GM11168 (cell line): ENCODE measurements around the gene AP5S1.
"Not testable (repeated sequence)": the region's sequence is repeated elsewhere in the genome, so short reads cannot be mapped to it uniquely, and the experiment has no call there.

Experiments
- in situ Hi-C: fragments of 300-500 bp; cut with MboI; formaldehyde crosslinking; loops from one replicate; pipeline ENCODE4 v1.12.0; 2022; ENCODE audit warnings: low sequenced_read_pairs; ENCODE audit not compliant: unreplicated experiment

Gene AP5S1

GRCh38 chr20:3787324-3788014, 32.9 kb upstream of the AP5S1 start:
- in situ Hi-C loops, result loop anchor here (10.0 kb wide), 1 partner anchor 67 kb away; no protein-coding TSS in a partner anchor

GRCh38 chr20:3788685-3789155, 31.6 kb upstream of the AP5S1 start:
- in situ Hi-C loops, result loop anchor here (10.0 kb wide), 1 partner anchor 66 kb away; no protein-coding TSS in a partner anchor

- in situ Hi-C loops, result loop anchor here (10.0 kb wide), 1 partner anchor 66 kb away; no protein-coding TSS in a partner anchor
These were observed 31.1 kb upstream of the AP5S1 start for GRCh38 chr20:3789201-3789600.

DNA sequence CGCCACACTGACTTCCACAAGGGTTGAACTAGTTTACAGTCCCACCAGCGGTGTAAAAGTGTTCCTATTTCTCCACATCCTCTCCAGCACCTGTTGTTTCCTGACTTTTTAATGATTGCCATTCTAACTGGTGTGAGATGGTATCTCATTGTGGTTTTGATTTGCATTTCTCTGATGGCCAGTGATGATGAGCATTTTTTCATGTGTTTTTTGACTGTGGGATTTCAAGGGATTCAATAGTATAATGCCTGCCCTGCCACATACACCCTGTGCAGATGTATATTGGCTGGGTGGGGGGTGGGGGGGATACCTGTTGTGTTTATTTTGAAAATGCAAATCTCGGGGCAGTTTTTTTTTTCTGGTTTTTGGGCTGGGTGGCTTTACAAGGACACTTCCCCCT, 26.2 kb upstream of the AP5S1 start:
- in situ Hi-C loops, result not testable (repeated sequence)

DNA sequence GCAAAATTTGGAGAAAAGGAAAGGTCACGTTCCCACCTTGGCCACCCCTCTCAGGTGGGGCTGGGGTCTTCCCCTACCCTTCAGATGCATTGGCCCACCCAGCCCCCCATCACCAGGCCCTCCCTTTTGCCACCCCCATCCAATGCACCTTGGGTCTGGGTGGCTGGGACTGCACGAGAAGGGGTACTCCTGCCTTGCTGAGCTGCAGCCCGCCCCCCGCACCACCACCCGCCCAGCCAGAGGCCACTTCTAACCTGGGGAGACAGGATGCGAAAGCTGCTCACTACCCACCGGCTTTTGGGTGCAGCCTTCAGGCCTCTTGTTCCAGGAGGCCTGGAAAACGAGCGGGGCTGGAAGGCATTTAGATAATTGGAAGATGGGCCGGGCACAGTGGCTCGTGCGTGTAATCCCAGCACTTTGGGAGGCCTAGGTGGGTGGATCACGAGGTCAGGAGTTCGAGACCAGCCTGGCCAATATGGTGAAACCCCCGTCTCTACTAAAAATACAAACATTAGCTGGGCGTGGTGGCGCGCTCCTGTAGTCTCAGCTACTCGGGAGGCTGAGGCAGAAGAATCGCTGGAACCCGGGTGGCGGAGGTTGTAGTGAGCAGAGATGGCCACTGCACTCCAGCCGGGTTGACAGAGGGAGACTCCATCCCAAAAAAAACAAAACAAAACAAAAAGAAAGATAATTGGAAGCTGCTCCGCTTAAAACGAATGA, 25.5 kb upstream of the AP5S1 start:
- in situ Hi-C loops, result no loop called here

DNA sequence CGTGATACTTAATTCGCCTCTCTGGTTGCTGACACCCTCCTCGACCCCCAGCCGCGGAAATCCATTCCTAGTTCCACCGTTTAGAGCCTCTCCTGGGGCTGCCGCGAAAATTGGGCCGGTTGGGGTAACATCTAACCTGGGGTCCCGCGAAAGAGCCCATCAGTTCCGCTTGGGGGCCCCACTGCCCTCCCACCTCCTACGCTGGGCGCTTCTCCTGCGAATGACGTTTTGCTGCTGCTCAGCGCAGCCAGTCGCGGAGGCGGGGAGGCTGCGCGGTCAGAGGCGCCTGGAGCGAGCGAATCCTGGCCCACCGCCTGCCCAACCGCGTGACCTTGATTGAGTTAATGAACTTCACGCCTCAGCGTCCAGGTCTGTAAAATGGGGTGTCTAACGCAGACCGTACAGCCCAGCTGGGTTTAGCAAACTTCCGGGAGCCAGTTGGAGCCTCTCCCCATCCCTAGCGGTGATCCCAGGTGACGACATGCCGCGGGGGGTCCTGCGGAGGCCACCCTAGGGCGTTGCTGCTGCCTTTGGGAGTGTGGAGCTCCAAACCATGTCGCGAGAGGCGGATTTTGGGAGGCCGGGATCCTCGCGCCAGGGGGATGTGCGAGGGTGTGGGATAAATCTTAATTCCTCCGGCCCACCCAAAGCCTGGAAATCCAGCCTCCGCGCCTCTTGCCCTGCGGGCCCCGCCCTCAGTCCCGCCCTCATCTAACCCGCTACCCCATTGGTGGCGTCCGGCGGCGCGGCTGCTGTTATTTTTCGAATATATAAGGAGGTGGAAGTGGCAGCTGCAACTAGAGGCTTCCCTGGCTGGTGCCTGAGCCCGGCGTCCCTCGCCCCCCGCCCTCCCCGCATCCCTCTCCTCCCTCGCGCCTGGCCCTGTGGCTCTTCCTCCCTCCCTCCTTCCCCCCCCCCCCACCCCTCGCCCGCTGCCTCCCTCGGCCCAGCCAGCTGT, 24.6 kb upstream of the AP5S1 start, which contains the start of gene CDC25B:
CDC25B (plus strand) TSS at position 800 of the 958 bp plus-strand sequence. CDS start 222 bp downstream, outside the sequence.
- in situ Hi-C loops, result no loop called here

DNA sequence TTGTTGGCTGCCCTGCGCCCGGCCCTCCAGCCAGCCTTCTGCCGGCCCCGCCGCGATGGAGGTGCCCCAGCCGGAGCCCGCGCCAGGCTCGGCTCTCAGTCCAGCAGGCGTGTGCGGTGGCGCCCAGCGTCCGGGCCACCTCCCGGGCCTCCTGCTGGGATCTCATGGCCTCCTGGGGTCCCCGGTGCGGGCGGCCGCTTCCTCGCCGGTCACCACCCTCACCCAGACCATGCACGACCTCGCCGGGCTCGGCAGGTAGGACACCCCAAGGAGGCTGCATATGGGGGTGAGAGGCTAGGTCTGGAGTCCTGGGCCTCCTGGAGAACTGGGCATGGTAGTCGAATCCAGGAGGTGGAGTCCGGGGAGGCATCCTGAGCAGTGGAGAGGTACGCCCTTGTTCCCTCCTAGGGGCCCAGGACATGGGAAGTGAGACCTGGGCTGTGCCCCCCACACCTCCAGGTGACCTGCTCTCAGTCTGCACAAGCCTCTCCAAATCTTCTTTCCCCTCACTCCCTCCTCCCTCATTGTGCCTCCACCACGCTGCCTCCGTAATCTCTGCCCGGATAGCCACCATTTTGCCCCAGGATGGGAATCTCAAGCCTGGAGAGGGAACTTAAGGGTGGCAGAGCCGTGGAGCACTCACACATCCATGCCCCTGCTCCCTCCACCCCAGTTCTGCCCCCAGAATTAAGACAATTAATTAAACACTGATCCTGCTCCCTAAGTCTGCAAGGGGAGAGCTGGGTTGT, 23.7 kb upstream of the AP5S1 start:
- in situ Hi-C loops, result no loop called here

GRCh38 chr20:3797226-3797545, 23.2 kb upstream of the AP5S1 start:
- in situ Hi-C loops, result no loop called here

- in situ Hi-C loops, result no loop called here
These were observed 22.6 kb upstream of the AP5S1 start for GRCh38 chr20:3797592-3798372.

- in situ Hi-C loops, result no loop called here
These were observed 22.0 kb upstream of the AP5S1 start for GRCh38 chr20:3798373-3798768.

- in situ Hi-C loops, result no loop called here
These were observed 21.5 kb upstream of the AP5S1 start for GRCh38 chr20:3798908-3799248.

DNA sequence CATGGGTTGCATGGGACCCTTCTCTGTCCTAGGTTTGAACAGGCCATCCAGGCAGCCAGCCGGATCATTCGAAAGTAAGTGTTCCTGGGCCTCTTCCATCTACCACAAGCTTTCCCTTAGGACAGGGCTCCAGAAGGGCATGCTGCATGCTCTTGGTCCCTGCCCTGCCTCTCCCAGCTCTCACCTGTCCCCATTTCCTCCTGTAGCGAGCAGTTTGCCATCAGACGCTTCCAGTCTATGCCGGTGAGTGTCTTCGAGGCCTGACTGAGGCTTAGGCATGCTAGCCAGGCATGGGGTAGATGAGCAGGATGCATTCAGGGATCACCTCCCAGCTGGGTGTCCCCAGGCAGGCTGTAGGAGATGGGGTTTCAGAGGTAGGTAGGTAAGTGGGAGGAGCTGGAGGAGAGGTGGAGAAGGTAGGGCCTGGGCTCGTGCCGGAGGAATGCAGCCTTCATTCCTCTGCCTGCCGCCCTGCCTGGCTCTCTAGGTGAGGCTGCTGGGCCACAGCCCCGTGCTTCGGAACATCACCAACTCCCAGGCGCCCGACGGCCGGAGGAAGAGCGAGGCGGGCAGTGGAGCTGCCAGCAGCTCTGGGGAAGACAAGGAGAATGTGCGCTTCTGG, 20.0 kb upstream of the AP5S1 start:
- in situ Hi-C loops, result no loop called here

DNA sequence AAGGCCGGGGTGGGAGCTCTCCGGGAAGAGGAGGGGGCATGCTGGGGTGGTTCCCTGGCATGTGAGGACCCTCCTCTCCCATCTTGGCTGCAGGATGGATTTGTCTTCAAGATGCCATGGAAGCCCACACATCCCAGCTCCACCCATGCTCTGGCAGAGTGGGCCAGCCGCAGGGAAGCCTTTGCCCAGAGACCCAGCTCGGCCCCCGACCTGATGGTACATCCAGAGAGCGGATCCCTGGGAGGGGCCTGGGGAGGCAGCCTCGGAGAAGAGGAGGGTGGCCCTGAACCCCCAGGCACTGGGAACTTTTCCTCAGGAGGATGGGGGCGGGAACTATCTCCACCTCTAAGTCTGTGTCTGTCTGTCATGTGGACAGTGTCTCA, 19.5 kb upstream of the AP5S1 start:
- in situ Hi-C loops, result no loop called here

GRCh38 chr20:3801299-3801698, 19.0 kb upstream of the AP5S1 start:
- in situ Hi-C loops, result no loop called here

- in situ Hi-C loops, result no loop called here
These were observed 18.5 kb upstream of the AP5S1 start for GRCh38 chr20:3801846-3802245.

- in situ Hi-C loops, result no loop called here
These were observed 17.7 kb upstream of the AP5S1 start for GRCh38 chr20:3802524-3803239.

DNA sequence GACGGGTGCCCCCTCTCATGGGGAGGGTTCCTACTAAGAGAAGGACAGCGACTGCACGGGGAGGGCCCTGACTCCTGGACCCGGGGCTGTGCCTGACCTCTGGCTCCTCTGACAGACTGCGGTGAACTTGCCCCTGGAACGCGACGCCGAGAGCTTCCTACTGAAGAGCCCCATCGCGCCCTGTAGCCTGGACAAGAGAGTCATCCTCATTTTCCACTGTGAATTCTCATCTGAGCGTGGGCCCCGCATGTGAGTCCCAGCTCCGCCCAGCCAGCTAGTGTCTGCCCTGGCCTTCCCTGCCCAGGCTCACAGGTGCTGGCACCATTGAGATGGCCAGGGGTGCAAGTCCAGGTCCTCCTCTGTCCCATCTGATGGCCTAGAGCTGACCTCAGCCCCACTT, 17.1 kb upstream of the AP5S1 start:
- in situ Hi-C loops, result no loop called here

GRCh38 chr20:3803854-3804253, 16.5 kb upstream of the AP5S1 start:
- in situ Hi-C loops, result no loop called here
